ENCODE data around the gene RSPH1. TPM values are rescaled to one million over a fixed set of nuclear protein-coding genes. Genes with fewer than 3 reads are reported as not detected.
A peak's percentile ranks its signal among the peaks of the same experiment; 100 is the strongest.

Gene RSPH1
- polyA plus RNA-seq, 1 of the 3 experiments (the other 2 are of a cell fraction) = 0.97 TPM

DNA sequence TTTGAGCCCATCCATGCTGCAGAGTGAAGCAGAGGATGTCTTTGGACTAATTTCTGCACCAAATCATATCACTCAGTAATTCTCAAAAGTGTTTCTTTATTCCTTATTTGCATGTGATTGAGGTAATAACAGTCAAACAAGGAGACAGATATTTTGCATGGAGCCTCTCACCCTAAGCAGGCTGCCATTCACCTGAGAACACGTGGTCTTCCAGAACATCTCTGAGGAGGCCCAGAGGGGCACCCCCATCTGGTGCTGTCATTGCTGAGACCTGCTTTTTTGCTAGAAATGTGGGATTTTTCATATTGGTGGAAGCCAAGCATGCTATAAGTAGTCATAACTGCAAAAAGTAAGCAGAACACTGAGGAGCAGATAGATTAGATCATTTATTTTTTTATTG, 25.4 kb upstream of the RSPH1 start (continued):
- TF ChIP-seq, protein P1, sequence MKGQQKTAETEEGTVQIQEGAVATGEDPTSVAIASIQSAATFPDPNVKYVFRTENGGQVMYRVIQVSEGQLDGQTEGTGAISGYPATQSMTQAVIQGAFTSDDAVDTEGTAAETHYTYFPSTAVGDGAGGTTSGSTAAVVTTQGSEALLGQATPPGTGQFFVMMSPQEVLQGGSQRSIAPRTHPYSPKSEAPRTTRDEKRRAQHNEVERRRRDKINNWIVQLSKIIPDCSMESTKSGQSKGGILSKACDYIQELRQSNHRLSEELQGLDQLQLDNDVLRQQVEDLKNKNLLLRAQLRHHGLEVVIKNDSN (IDR thresholded peaks at IDR 0.05; ENCODE audit: borderline replicate concordance, low read depth) = no peak
- TF ChIP-seq FOSL2 (IDR thresholded peaks at IDR 0.05; ENCODE audit: borderline replicate concordance, low read depth) = no peak
- no peak for TF ChIP-seq GATA2 (CRISPR knock-in tag; IDR thresholded peaks at IDR 0.05)
- TF ChIP-seq, protein P2, sequence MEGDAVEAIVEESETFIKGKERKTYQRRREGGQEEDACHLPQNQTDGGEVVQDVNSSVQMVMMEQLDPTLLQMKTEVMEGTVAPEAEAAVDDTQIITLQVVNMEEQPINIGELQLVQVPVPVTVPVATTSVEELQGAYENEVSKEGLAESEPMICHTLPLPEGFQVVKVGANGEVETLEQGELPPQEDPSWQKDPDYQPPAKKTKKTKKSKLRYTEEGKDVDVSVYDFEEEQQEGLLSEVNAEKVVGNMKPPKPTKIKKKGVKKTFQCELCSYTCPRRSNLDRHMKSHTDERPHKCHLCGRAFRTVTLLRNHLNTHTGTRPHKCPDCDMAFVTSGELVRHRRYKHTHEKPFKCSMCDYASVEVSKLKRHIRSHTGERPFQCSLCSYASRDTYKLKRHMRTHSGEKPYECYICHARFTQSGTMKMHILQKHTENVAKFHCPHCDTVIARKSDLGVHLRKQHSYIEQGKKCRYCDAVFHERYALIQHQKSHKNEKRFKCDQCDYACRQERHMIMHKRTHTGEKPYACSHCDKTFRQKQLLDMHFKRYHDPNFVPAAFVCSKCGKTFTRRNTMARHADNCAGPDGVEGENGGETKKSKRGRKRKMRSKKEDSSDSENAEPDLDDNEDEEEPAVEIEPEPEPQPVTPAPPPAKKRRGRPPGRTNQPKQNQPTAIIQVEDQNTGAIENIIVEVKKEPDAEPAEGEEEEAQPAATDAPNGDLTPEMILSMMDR (IDR thresholded peaks at IDR 0.05) = no peak

DNA sequence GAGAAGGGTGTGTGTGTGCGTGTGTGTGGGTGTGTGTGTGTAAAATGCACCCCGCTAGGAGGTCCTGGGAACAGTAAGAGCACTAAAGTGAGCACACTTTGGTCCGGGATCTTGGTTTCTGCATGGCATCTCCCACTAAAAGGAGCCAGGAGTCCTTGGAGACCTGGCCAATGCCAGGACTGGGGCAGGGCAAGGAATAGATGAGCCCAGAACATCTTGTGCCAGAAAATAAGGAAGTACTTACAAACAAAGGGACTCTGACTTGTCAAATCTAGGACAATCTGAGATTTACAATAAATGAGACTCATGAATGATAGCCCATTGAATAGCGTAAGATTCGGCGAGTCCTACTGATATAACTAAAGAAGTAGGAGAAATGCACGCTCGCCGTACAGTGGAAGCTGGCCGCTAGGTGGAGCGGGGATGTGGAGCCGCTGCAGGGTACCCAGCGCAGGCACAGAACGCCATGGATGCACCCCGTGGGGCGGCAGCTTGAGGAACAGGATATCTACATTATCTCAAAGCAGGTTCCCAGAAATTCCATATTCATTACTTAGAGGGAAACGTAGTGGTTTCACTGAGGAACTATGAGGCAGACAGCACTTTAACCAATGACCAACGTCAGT, 24.7 kb upstream of the RSPH1 start:
- Histone ChIP-seq H3K4me2 (no peak overlapping the region), H3K27me3 (ENCODE audit: insufficient read depth) (no peaks in the 10 kb centered on the region), H3K27ac (ENCODE audit: low read depth in 2 of 2, low read length in 1 of 2) (no peak overlapping the region), H3F3A (replicated peaks; ENCODE audit: insufficient read depth) (no peaks in the 10 kb centered on the region), H3K4me3 (ENCODE audit: low read depth in 2 of 2, low read length in 1 of 2) (no peak overlapping the region), H3K9me2 (no peaks in the 10 kb centered on the region), H4K20me1 (ENCODE audit: insufficient read depth) (no peaks in the 10 kb centered on the region), H2AFZ (ENCODE audit: low read depth) (no peak overlapping the region), H3K79me2 (ENCODE audit: insufficient read depth) (no peaks in the 10 kb centered on the region), H3K4me1 (ENCODE audit: control insufficient read depth in 1 of 2, insufficient read depth in 2 of 2, low read depth in 1 of 2, low read length in 1 of 2) (no peaks in the 10 kb centered on the region; a peak in 1 of 4 replicates), H3K9ac (no peak overlapping the region), H3K9me3 (no peaks in the 10 kb centered on the region), H3K36me3 (replicated peaks in 1 of 2; ENCODE audit: control insufficient read depth in 1 of 2, insufficient read depth in 2 of 2, low read length in 1 of 2) (no peaks in the 10 kb centered on the region)
- ChIA-PET CTCF (interaction anchor here (1.0 to 1.7 kb wide), 2 partner anchors 10 to 12 kb away, joined by 5 to 6 read pairs; no protein-coding TSS in a partner anchor), POLR2A (no interaction called here)
- TF ChIP-seq MXI1 (IDR thresholded peaks at IDR 0.05; ENCODE audit: low read depth, low read length) (no peak), TAF1 (IDR thresholded peaks at IDR 0.05; ENCODE audit: borderline replicate concordance, low read depth, low read length) (no peak), POLR2AphosphoS5 (IDR thresholded peaks at IDR 0.05; ENCODE audit: low read depth, low read length) (no peak), EP300 (IDR thresholded peaks at IDR 0.05; ENCODE audit: borderline replicate concordance in 1 of 2, low read depth in 1 of 2, low read length in 1 of 2) (no peak), FOSL2 (IDR thresholded peaks at IDR 0.05; ENCODE audit: borderline replicate concordance, low read depth) (no peak), SIN3A (IDR thresholded peaks at IDR 0.05; ENCODE audit: borderline replicate concordance, low read depth, low read length) (no peak), RFX5 (IDR thresholded peaks at IDR 0.05; ENCODE audit: low read length) (no peak), GABPA (IDR thresholded peaks at IDR 0.05; ENCODE audit: low read depth) (no peak), RCOR1 (IDR thresholded peaks at IDR 0.05; ENCODE audit: low read length) (no peak), CHD2 (IDR thresholded peaks at IDR 0.05; ENCODE audit: low read length, partially characterized antibody) (no peak)
- TF ChIP-seq, protein P3, sequence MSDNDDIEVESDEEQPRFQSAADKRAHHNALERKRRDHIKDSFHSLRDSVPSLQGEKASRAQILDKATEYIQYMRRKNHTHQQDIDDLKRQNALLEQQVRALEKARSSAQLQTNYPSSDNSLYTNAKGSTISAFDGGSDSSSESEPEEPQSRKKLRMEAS (IDR thresholded peaks at IDR 0.05; ENCODE audit: low read depth) = no peak
- TF ChIP-seq, protein P4, sequence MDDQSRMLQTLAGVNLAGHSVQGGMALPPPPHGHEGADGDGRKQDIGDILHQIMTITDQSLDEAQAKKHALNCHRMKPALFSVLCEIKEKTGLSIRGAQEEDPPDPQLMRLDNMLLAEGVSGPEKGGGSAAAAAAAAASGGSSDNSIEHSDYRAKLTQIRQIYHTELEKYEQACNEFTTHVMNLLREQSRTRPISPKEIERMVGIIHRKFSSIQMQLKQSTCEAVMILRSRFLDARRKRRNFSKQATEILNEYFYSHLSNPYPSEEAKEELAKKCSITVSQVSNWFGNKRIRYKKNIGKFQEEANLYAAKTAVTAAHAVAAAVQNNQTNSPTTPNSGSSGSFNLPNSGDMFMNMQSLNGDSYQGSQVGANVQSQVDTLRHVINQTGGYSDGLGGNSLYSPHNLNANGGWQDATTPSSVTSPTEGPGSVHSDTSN (IDR thresholded peaks at IDR 0.05) = no peak
- WGBS (ENCODE audit: low lambda C conversion rate) = 79% methylated on average over 18 of the region's 18 CpGs
- peak; percentile 62 for DNase-seq
